HCT116 (cell line): ENCODE measurements around the gene FAM234B. TPM values are rescaled to one million over a fixed set of nuclear protein-coding genes. Genes with fewer than 3 reads are reported as not detected.
A peak's percentile ranks its signal among the peaks of the same experiment; 100 is the strongest.

Experiments
- ATAC-seq: fragments of 200-7000 bp; cut with Tn5 transposase; 2 replicates; pipeline ENCODE4 v1.9.1; 2020; ENCODE audit warnings: mild to moderate bottlenecking, moderate library complexity
- BruUV-seq: library from RNA; stranded (reverse); fragments of 400-500 nt; replicated peaks from 2 replicates; lab custom pipeline; 2021; lab: Mats Ljungman, UMichigan
- CTCF ChIA-PET: fragments of 300-600 bp; sonication (Branson Sonifier 250); formaldehyde crosslinking; loops from one replicate; lab custom pipeline; 2021; ENCODE audit warnings: antibody characterized with exemption; lab: Charles Lee
- POLR2A ChIA-PET: fragments of 300-600, 350-600 bp; sonication (Branson Sonifier 250); formaldehyde crosslinking; loops from one replicate; lab custom pipeline; 2021; ENCODE audit warnings: antibody characterized with exemption; lab: Charles Lee
- RAD21 ChIA-PET, 2 experiments: fragments of 300-600 bp; sonication (Branson Sonifier 250); formaldehyde crosslinking; loops; one replicate each; lab custom pipeline; 2023; ENCODE audit warnings: low total read pairs in 2 of 2; ENCODE audit not compliant: uncharacterized antibody in 2 of 2, unreplicated experiment in 2 of 2, low non-redundant PET in 1 of 2; lab: Charles Lee
- DNase-seq: peaks from one replicate; pipeline ENCODE4 v3.0.0-alpha.2; 2010; ENCODE audit warnings: low read depth, low spot score
- H2AFZ ChIP-seq: fragments of 200-600 bp; shearing (Covaris generic), sonication (generic); 2 replicates; pipeline ENCODE4 v1.6.1; 2017; ENCODE audit warnings: low read depth, mixed run types, mixed read lengths, antibody characterized with exemption, low read length; ENCODE audit not compliant: poor library complexity, severe bottlenecking
- H3K27ac ChIP-seq: 2 replicates; pipeline ENCODE4 v1.5.1; 2012; ENCODE audit warnings: low read depth, low read length
- H3K27me3 ChIP-seq: fragments of 200-600 bp; sonication (generic); 2 replicates; pipeline ENCODE4 v1.6.1; 2016; ENCODE audit warnings: mixed run types, low read length, mixed read lengths; ENCODE audit not compliant: insufficient read depth
- H3K36me3 ChIP-seq, 2 experiments: fragments of 200-500 bp in 1 of 2; fragments of 200-600 bp in 1 of 2; sonication (Bioruptor generic) in 1 of 2; sonication (generic) in 1 of 2; 2 replicates each; pipeline versions ENCODE4 v1.5.1 to v1.6.1; 2014 to 2016; ENCODE audit warnings: low read length in 2 of 2, inconsistent platforms in 1 of 2, mixed read lengths in 1 of 2, mixed run types in 1 of 2; ENCODE audit not compliant: insufficient read depth in 2 of 2, control insufficient read depth in 1 of 2
- H3K4me1 ChIP-seq, 2 experiments: fragments of 200-600 bp in 1 of 2; sonication (generic) in 1 of 2; 2 replicates each; pipeline versions ENCODE4 v1.5.1 to v1.6.1; 2012 to 2017; ENCODE audit warnings: low read length in 2 of 2, inconsistent platforms in 1 of 2, mild to moderate bottlenecking in 1 of 2, mixed read lengths in 1 of 2, mixed run types in 1 of 2, moderate library complexity in 1 of 2; ENCODE audit not compliant: insufficient read depth in 2 of 2, control insufficient read depth in 1 of 2
- H3K4me2 ChIP-seq: fragments of 200-600 bp; sonication (generic); 2 replicates; pipeline ENCODE4 v1.6.1; 2017; ENCODE audit warnings: mixed run types, low read length, mixed read lengths
- H3K4me3 ChIP-seq, 2 experiments: fragments of 200-600 bp in 1 of 2; sonication (generic) in 1 of 2; replicated peaks in 1 of 2; 2 replicates each; pipeline ENCODE4 v1.5.1; 2011 to 2016; ENCODE audit warnings: low read length in 2 of 2, control low read depth in 1 of 2, low read depth in 1 of 2, mild to moderate bottlenecking in 1 of 2, mixed read lengths in 1 of 2, mixed run types in 1 of 2
- H3K79me2 ChIP-seq: fragments of 200-600 bp; sonication (generic); 2 replicates; pipeline ENCODE4 v1.6.1; 2017; ENCODE audit warnings: mild to moderate bottlenecking, mixed run types, low read length, moderate library complexity, mixed read lengths; ENCODE audit not compliant: insufficient read depth
- H3K9ac ChIP-seq: fragments of 200-600 bp; sonication (generic); 2 replicates; pipeline ENCODE4 v1.6.1; 2016; ENCODE audit warnings: low read length, mixed read lengths
- H3K9me2 ChIP-seq: fragments of 200-600 bp; sonication (generic), shearing (Covaris generic); 2 replicates; pipeline ENCODE4 v1.6.1; 2017; ENCODE audit warnings: mixed run types, mild to moderate bottlenecking, moderate library complexity; ENCODE audit not compliant: insufficient read depth
- H3K9me3 ChIP-seq, 2 experiments: fragments of 200-500 bp in 1 of 2; fragments of 200-600 bp in 1 of 2; sonication (Bioruptor generic) in 1 of 2; sonication (generic) in 1 of 2; 2 replicates each; pipeline ENCODE4 v1.6.1; 2014 to 2017; ENCODE audit warnings: low read length in 2 of 2, mixed read lengths in 2 of 2, inconsistent platforms in 1 of 2, low read depth in 1 of 2, mild to moderate bottlenecking in 1 of 2, mixed run types in 1 of 2, moderate library complexity in 1 of 2; ENCODE audit not compliant: control insufficient read depth in 1 of 2, insufficient read depth in 1 of 2
- H4K20me1 ChIP-seq: fragments of 200-600 bp; sonication (generic), shearing (Covaris generic); 2 replicates; pipeline ENCODE4 v1.6.1; 2017; ENCODE audit warnings: mixed run types, mild to moderate bottlenecking, moderate library complexity; ENCODE audit not compliant: insufficient read depth
- EZH2 ChIP-seq: fragments of 200-600 bp; sonication (generic); IDR thresholded peaks from 2 replicates; pipeline ENCODE4 v1.6.1; 2017; ENCODE audit warnings: antibody characterized with exemption, mixed run types
- POLR2AphosphoS5 ChIP-seq: IDR thresholded peaks from 2 replicates; pipeline ENCODE4 v1.6.1; 2011; ENCODE audit warnings: mild to moderate bottlenecking, low read depth, low read length, moderate library complexity
- RAD21 ChIP-seq: IDR thresholded peaks from 2 replicates; pipeline ENCODE4 v1.6.1; 2012; ENCODE audit warnings: low read depth, mild to moderate bottlenecking
- SRF ChIP-seq: IDR thresholded peaks from 2 replicates; pipeline ENCODE4 v1.6.1; 2012; ENCODE audit warnings: low read depth
- ZNF274 ChIP-seq: fragments of 200-500 bp; sonication (Bioruptor generic); IDR thresholded peaks from 2 replicates; pipeline ENCODE4 v1.6.1; 2014; ENCODE audit warnings: mild to moderate bottlenecking, low read depth, low read length, inconsistent platforms
- intact Hi-C: fragments of 100-400 bp; cut with micrococcal nuclease; formaldehyde crosslinking; loops from 2 replicates; pipeline ENCODE4 v1.10.0; 2022
- total RNA-seq: library from RNA; stranded (reverse); gene quantifications from one replicate; pipeline ENCODE4 v1.2.1, GENCODE V29; 2021; ENCODE audit not compliant: unreplicated experiment

FAM234B gene
- total RNA-seq, 1 experiment from 2014 or later, result 15.9 TPM

GRCh38 chr12:13124656-13125505 is 80.7 kb downstream of the FAM234B start:
- H4K20me1 ChIP-seq, result no peaks in the 10 kb centered on the region
- no peak overlapping the region for H3K27ac ChIP-seq
- peak; percentile 71; the same call in 1 of the 2 replicates for ATAC-seq
- no peaks in the 10 kb centered on the region for H3K36me3 ChIP-seq
- RAD21 ChIA-PET, result no interaction called here
- TF ChIP-seq SRF (no peak), EZH2 (no peak), ZNF274 (no peak), RAD21 (no peak)
- no peak overlapping the region for H2AFZ ChIP-seq
- H3K27me3 ChIP-seq, result no peaks in the 10 kb centered on the region
- H3K4me3 ChIP-seq, result no peak overlapping the region
- CTCF ChIA-PET, result interaction anchor here (0.6 to 0.8 kb wide), 2 partner anchors 77 to 87 kb away, joined by 3 read pairs; no protein-coding TSS in a partner anchor
- H3K4me1 ChIP-seq, result peaks cover 0 to 23% of the 10 kb centered on the region in 2 experiments; a peak in 2 of 4 replicates
- H3K9ac ChIP-seq, result no peak overlapping the region
- no peaks in the 10 kb centered on the region for H3K79me2 ChIP-seq
- DNase-seq, result no peak
- H3K9me3 ChIP-seq, result no peaks in the 10 kb centered on the region
- peak overlapping the region; percentile 44 for H3K4me2 ChIP-seq
- no TSS peak for BruUV-seq
- POLR2A ChIA-PET, result no interaction called here
- intact Hi-C loops, result no loop called here
- no peaks in the 10 kb centered on the region for H3K9me2 ChIP-seq

DNA sequence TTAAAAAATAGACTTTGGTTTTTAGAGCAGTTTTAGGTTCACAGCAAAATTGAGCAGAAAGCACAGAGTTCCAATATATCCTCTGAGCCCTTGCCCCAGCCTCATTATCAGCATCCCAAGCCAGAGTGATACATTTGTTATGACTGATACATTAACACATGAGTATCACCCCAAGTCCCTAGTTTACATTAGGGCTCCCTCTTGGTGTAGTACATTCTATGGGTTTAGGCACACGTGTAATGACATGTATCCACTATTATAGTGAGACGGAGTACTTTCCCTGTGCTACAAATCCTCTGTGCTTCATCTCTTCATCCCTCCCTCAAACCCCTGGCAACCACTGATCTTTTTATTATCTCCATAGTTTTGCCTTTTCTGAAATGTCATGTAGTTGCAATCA is 81.8 kb downstream of the FAM234B start:
- ATAC-seq, result no peak
- no TSS peak for BruUV-seq
- Histone ChIP-seq H3K79me2 (no peaks in the 10 kb centered on the region), H3K4me1 (peaks cover 0 to 19% of the 10 kb centered on the region in 2 experiments; a peak in 2 of 4 replicates), H3K27me3 (no peaks in the 10 kb centered on the region), H3K36me3 (no peaks in the 10 kb centered on the region), H3K9me3 (no peaks in the 10 kb centered on the region), H3K4me3 (no peak overlapping the region), H4K20me1 (no peaks in the 10 kb centered on the region), H3K9me2 (no peaks in the 10 kb centered on the region), H3K27ac (no peak overlapping the region), H3K9ac (no peak overlapping the region), H3K4me2 (no peak overlapping the region)
- ChIA-PET RAD21 (no interaction called here), CTCF (no interaction called here), POLR2A (no interaction called here)
- intact Hi-C loops, result no loop called here
- TF ChIP-seq POLR2AphosphoS5, result no peak
- TF ChIP-seq, all 23 proteins: peak for 0
- H2AFZ ChIP-seq, result no peak overlapping the region
- DNase-seq, result no peak
